Omental fat pad (tissue), 4 donors: ENCODE results near the gene CAMSAP1. TPM values are rescaled to one million over a fixed set of nuclear protein-coding genes. Genes with fewer than 3 reads are reported as not detected.

Experiments
- ATAC-seq: fragments of 150-250 bp; one replicate; pipeline ENCODE4 v1.9.1; 2016; ENCODE audit warnings: mild to moderate bottlenecking, moderate library complexity; ENCODE audit not compliant: low FRiP score
- DNase-seq: peaks from one replicate; pipeline ENCODE4 v3.0.0-alpha.2; 2019; ENCODE audit warnings: low spot score
- CTCF ChIP-seq, 3 donors: fragments of 450-650 bp; IDR thresholded peaks; one replicate each; pipeline ENCODE4 v1.5.1; 2016 to 2017; ENCODE audit warnings: antibody characterized with exemption in 3 of 3, mild to moderate bottlenecking in 3 of 3, moderate library complexity in 2 of 3
- total RNA-seq, 4 donors: library from RNA; depleted of rRNA; stranded (reverse); fragments of >200 nt; gene quantifications; one replicate each; pipeline ENCODE4 v1.1.0, GENCODE V29; 2016

CAMSAP1 gene
- total RNA-seq, 4 donors from 2014 or later = 22.3 to 52.5 (median 33.2) TPM

GRCh38 chr9:135835131-135835530 lies 72.2 kb downstream of the CAMSAP1 start:
- DNase-seq = no peak
- TF ChIP-seq CTCF (IDR thresholded peaks at IDR 0.05) = no peak
- no peak for ATAC-seq

GRCh38 chr9:135833864-135834263 lies 73.5 kb downstream of the CAMSAP1 start:
- DNase-seq (no peak), ATAC-seq (no peak)
- no peak for TF ChIP-seq CTCF (IDR thresholded peaks at IDR 0.05)

- no peak for TF ChIP-seq CTCF (IDR thresholded peaks at IDR 0.05)
- ATAC-seq = no peak
- DNase-seq = no peak
These were observed 76.8 kb downstream of the CAMSAP1 start for GRCh38 chr9:135830496-135830895.

- no peak for DNase-seq
- TF ChIP-seq CTCF (IDR thresholded peaks at IDR 0.05) = no peak
- no peak for ATAC-seq
These were observed 78.7 kb downstream of the CAMSAP1 start for GRCh38 chr9:135828656-135829055.

- no peak for DNase-seq
- no peak for TF ChIP-seq CTCF (IDR thresholded peaks at IDR 0.05)
- no peak for ATAC-seq
These were observed 79.3 kb downstream of the CAMSAP1 start for GRCh38 chr9:135827866-135828580.

- no peak for TF ChIP-seq CTCF (IDR thresholded peaks at IDR 0.05)
- no peak for ATAC-seq
- no peak for DNase-seq
These were observed 80.0 kb downstream of the CAMSAP1 start for GRCh38 chr9:135827301-135827700.

GRCh38 chr9:135826188-135826545 lies 81.2 kb downstream of the CAMSAP1 start:
- DNase-seq (no peak), ATAC-seq (no peak)
- no peak for TF ChIP-seq CTCF (IDR thresholded peaks at IDR 0.05)
